GM12878 (cell line): ENCODE data around the gene HOXB6. TPM values are rescaled to one million over a fixed set of nuclear protein-coding genes. Genes with fewer than 3 reads are reported as not detected.

ENCODE experiments used
- ATAC-seq: fragments of 200-7000 bp; cut with Tn5 transposase; 3 replicates; pipeline ENCODE4 v1.9.1; 2020; ENCODE audit warnings: mild to moderate bottlenecking, moderate library complexity
- BruUV-seq: library from RNA; stranded (reverse); fragments of 400-500 nt; replicated peaks from 2 replicates; lab custom pipeline; 2021; lab: Mats Ljungman, UMichigan
- CTCF ChIA-PET: fragments of 300-600 bp; sonication (Branson Sonifier 250); formaldehyde crosslinking; extraction: SDS; loops from one replicate; lab custom pipeline; 2021; ENCODE audit warnings: inconsistent platforms; lab: Yijun Ruan, JAX
- POLR2A ChIA-PET: fragments of 350-600 bp; formaldehyde crosslinking; extraction: SDS; loops from one replicate; lab custom pipeline; 2021; ENCODE audit warnings: inconsistent platforms; lab: Charles Lee
- RAD21 ChIA-PET: fragments of 300-600 bp; sonication (Branson Sonifier 250); formaldehyde crosslinking; loops from one replicate; lab custom pipeline; 2023; ENCODE audit warnings: antibody characterized with exemption; ENCODE audit not compliant: unreplicated experiment; lab: Charles Lee
- SMC1A ChIA-PET: fragments of 300-600 bp; sonication (Branson Sonifier 250); formaldehyde crosslinking; loops from one replicate; lab custom pipeline; 2023; ENCODE audit not compliant: unreplicated experiment, uncharacterized antibody; lab: Charles Lee
- DNase-seq: peaks from one replicate; pipeline ENCODE4 v3.0.0-alpha.2; 2011; ENCODE audit warnings: low read depth, low spot score
- FAIRE-seq: peaks from 3 replicates; lab custom pipeline; 2011; peaks lifted over from hg19 to GRCh38; lab: Jason Lieb, UNC
- H2AFZ ChIP-seq: 2 replicates; pipeline ENCODE4 v1.6.0; 2011; ENCODE audit warnings: low read depth, low read length, control low read depth; ENCODE audit not compliant: control insufficient read depth
- H3K27ac ChIP-seq: 2 replicates; pipeline ENCODE4 v1.5.1; 2011; ENCODE audit warnings: control low read depth; ENCODE audit not compliant: control insufficient read depth, insufficient read depth
- H3K27me3 ChIP-seq, 2 experiments: replicated peaks in 1 of 2; 2 replicates each; pipeline versions ENCODE4 v1.6.0 to v1.6.1; 2011; ENCODE audit warnings: low read length in 1 of 2; ENCODE audit not compliant: control insufficient read depth in 2 of 2, insufficient read depth in 2 of 2
- H3K36me3 ChIP-seq, 2 experiments: 2 replicates each; pipeline ENCODE4 v1.5.1; 2011; ENCODE audit warnings: low read length in 1 of 2; ENCODE audit not compliant: control insufficient read depth in 2 of 2, insufficient read depth in 2 of 2
- H3K4me1 ChIP-seq: 2 replicates; pipeline ENCODE4 v1.6.1; 2011; ENCODE audit warnings: mild to moderate bottlenecking, low read length, moderate library complexity, mixed read lengths; ENCODE audit not compliant: control insufficient read depth, insufficient read depth
- H3K4me2 ChIP-seq: 2 replicates; pipeline ENCODE4 v1.6.0; 2011; ENCODE audit warnings: control low read depth; ENCODE audit not compliant: control insufficient read depth, insufficient read depth
- H3K4me3 ChIP-seq: fragments of 200-600 bp; sonication (generic); 2 replicates; pipeline ENCODE4 v1.5.1; 2016
- H3K79me2 ChIP-seq: 2 replicates; pipeline ENCODE4 v1.6.0; 2011; ENCODE audit warnings: low read length; ENCODE audit not compliant: control insufficient read depth, insufficient read depth
- H3K9ac ChIP-seq: 2 replicates; pipeline ENCODE4 v1.8.0; 2011; ENCODE audit warnings: low read length, control low read depth, mixed read lengths; ENCODE audit not compliant: control insufficient read depth, insufficient read depth
- H3K9me3 ChIP-seq: replicated peaks from 3 replicates; pipeline ENCODE4 v1.5.1; 2011; ENCODE audit warnings: mild to moderate bottlenecking, low read length; ENCODE audit not compliant: control insufficient read depth, insufficient read depth
- H4K20me1 ChIP-seq: 2 replicates; pipeline ENCODE4 v1.6.0; 2011; ENCODE audit not compliant: control insufficient read depth, insufficient read depth
- BACH1 ChIP-seq: fragments of 450-650 bp; IDR thresholded peaks from 2 replicates; pipeline ENCODE4 v1.6.1; 2017; ENCODE audit warnings: mild to moderate bottlenecking, borderline replicate concordance
- CBX3 ChIP-seq: fragments of 200-600 bp; sonication (generic); IDR thresholded peaks from 2 replicates; pipeline ENCODE4 v1.6.1; 2016; ENCODE audit warnings: low read depth, borderline replicate concordance
- DPF2 ChIP-seq: fragments of 450-650 bp; IDR thresholded peaks from 2 replicates; pipeline ENCODE4 v1.6.1; 2017; ENCODE audit warnings: mild to moderate bottlenecking
- EGR1 ChIP-seq, 2 experiments: IDR thresholded peaks; 1 replicate in 1 of 2; 2 replicates in 1 of 2; pipeline ENCODE4 v1.6.1; 2011 to 2012; ENCODE audit warnings: low read depth in 2 of 2, low read length in 2 of 2, borderline replicate concordance in 1 of 2, mild to moderate bottlenecking in 1 of 2, moderate library complexity in 1 of 2
- MXI1 ChIP-seq: fragments of 150-350 bp; IDR thresholded peaks from 2 replicates; pipeline ENCODE4 v1.6.1; 2011; ENCODE audit warnings: low read depth, mild to moderate bottlenecking, inconsistent platforms, low read length, improper control_type of control experiment
- MYB ChIP-seq: fragments of 150-350 bp; IDR thresholded peaks from 2 replicates; pipeline ENCODE4 v1.6.1; 2014; ENCODE audit warnings: mild to moderate bottlenecking, low read depth, low read length, borderline replicate concordance
- NR2F1 ChIP-seq: fragments of 450-650 bp; conservative IDR thresholded peaks from 2 replicates; pipeline ENCODE4 v1.6.1; 2017; ENCODE audit warnings: mild to moderate bottlenecking
- PAX5 ChIP-seq: IDR thresholded peaks from 2 replicates; pipeline ENCODE4 v1.6.1; 2011; ENCODE audit warnings: low read depth, low read length, borderline replicate concordance
- SUZ12 ChIP-seq: fragments of 200-600 bp; sonication (generic); IDR thresholded peaks from one replicate; pipeline ENCODE4 v1.6.1; 2018; ENCODE audit warnings: antibody characterized with exemption, mild to moderate bottlenecking; ENCODE audit not compliant: unreplicated experiment
- TCF7 ChIP-seq: IDR thresholded peaks from 2 replicates; pipeline ENCODE4 v1.6.1; 2014; ENCODE audit warnings: antibody characterized with exemption, borderline replicate concordance
- USF2 ChIP-seq: IDR thresholded peaks from 2 replicates; pipeline ENCODE4 v1.6.1; 2011; ENCODE audit warnings: low read depth, low read length, improper control_type of control experiment, borderline replicate concordance
- YBX1 ChIP-seq: fragments of 450-650 bp; IDR thresholded peaks from 2 replicates; pipeline ENCODE4 v1.6.1; 2016; ENCODE audit warnings: antibody characterized with exemption
- ZBED1 ChIP-seq: IDR thresholded peaks from 2 replicates; pipeline ENCODE4 v1.6.1; 2016; ENCODE audit warnings: borderline replicate concordance
- ZSCAN29 ChIP-seq: fragments of 450-650 bp; IDR thresholded peaks from 2 replicates; pipeline ENCODE4 v1.6.1; 2017; ENCODE audit warnings: mild to moderate bottlenecking, moderate library complexity
- WGBS: methylation state at CpG from one replicate; pipeline ENCODE4 v1.1.6; 2016; ENCODE audit warnings: low lambda C conversion rate; ENCODE audit not compliant: insufficient replicate concordance, insufficient coverage; ENCODE audit errors: missing lambda C conversion rate; 5-methylcytosine and 5-hydroxymethylcytosine counted together
- in situ Hi-C: fragments of 300-500 bp; cut with MboI; formaldehyde crosslinking; loops from 9 replicates; pipeline ENCODE4 v1.14.3; 2018; ENCODE audit warnings: mixed read lengths
- intact Hi-C: fragments of 100-400 bp; cut with micrococcal nuclease; formaldehyde crosslinking; loops from one replicate; pipeline ENCODE4 v1.14.2; 2022; ENCODE audit not compliant: unreplicated experiment
- polyA plus RNA-seq, 11 experiments: library from polyadenylated mRNA; depleted of rRNA in 4 of 11; unstranded in 6 of 11; stranded (reverse) in 5 of 11; fragments of >200 nt; fragmentation: Nextera tagmentation in 4 of 11; fragmentation: Illumina TruSeq in 1 of 11; extraction: Ambion mirVana in 4 of 11; extraction: Trizol in 1 of 11; gene quantifications; 1 replicate in 1 of 11; 2 replicates in 10 of 11; pipeline versions ENCODE4 v1.2.1 to v1.2.3, GENCODE V29; 2011 to 2016; ENCODE audit warnings: inconsistent platforms in 2 of 11, missing spikeins in 2 of 11, low read depth in 1 of 11
- total RNA-seq, 4 experiments: library from RNA; depleted of rRNA in 3 of 4; stranded (reverse); fragments of >200 nt in 3 of 4; fragmentation: Illumina TruSeq in 1 of 4; extraction: Trizol in 1 of 4; gene quantifications; 2 replicates each; pipeline versions ENCODE4 v1.2.1 to v1.2.3, GENCODE V29; 2013 to 2021
- TF ChIP-seq, protein P1 (sequence below): fragments of 450-650 bp; IDR thresholded peaks from 2 replicates; pipeline ENCODE4 v1.6.1; 2017; ENCODE audit warnings: mild to moderate bottlenecking
- TF ChIP-seq, protein P2 (sequence below): fragments of 450-650 bp; formaldehyde crosslinking; IDR thresholded peaks from 2 replicates; pipeline ENCODE4 v1.4.0; 2022; ENCODE audit warnings: mild to moderate bottlenecking, moderate library complexity

The HOXB6 gene
- total and polyA plus RNA-seq, 10 of the 15 experiments (the other 5 are each of a cell fraction or from before 2014, with no cell fraction given) = 0.04 to 0.51 (median 0.09) TPM; not detected in 2

- H3K79me2 ChIP-seq = no peaks in the 10 kb centered on the region
- no peaks in the 10 kb centered on the region for H4K20me1 ChIP-seq
- peak within 1 kb of the TSS; percentile 65 for H3K4me3 ChIP-seq
- no peak for FAIRE-seq
- peak within 1 kb of the TSS; percentile 79 for H3K4me2 ChIP-seq
- ChIA-PET RAD21 (interaction anchor here (0.8 to 1.4 kb wide), 4 partner anchors 10 to 601 kb away, joined by 3 to 4 read pairs (median 3); no protein-coding TSS in a partner anchor), POLR2A (no interaction called here), SMC1A (interaction anchor here (1.4 kb wide), 1 partner anchor 9 kb away, joined by 3 read pairs; no protein-coding TSS in a partner anchor), CTCF (interaction anchor here (1.1 to 2.4 kb wide), 3 partner anchors 8 to 364 kb away, joined by 3 to 16 read pairs (median 3); no protein-coding TSS in a partner anchor)
- H3K4me1 ChIP-seq = peaks cover under 1% of the 10 kb centered on the region; the same call in 1 of the 2 replicates
- intact Hi-C loops (no loop called here), in situ Hi-C loops (loop anchor here (10.0 kb wide), 1 partner anchor 782 kb away; the partner anchor contains the start of gene SCRN2)
- H3K27me3 ChIP-seq = peaks cover 34 to 35% of the 10 kb centered on the region in 2 experiments
- DNase-seq = no peak
- BruUV-seq = no TSS peak
- WGBS = 17% methylated on average over 40 of the region's 50 CpGs
- H3K9ac ChIP-seq = no peak within 1 kb of the TSS
- peak; percentile 31 for ATAC-seq
- no peaks in the 10 kb centered on the region for H3K9me3 ChIP-seq
- no peaks in the 10 kb centered on the region; a peak in 1 of 4 replicates for H3K36me3 ChIP-seq
- H2AFZ ChIP-seq = no peak within 1 kb of the TSS
- no peak within 1 kb of the TSS for H3K27ac ChIP-seq
- TF ChIP-seq ZBED1 = no peak
- TF ChIP-seq BACH1 = no peak
- TF ChIP-seq EGR1 (IDR thresholded peaks at IDR 0.05; ENCODE audit: borderline replicate concordance in 1 of 2, low read depth in 2 of 2, low read length in 2 of 2) = peak in 1 of 2 experiments; percentile 53; a peak in 1 of 3 replicates
- TF ChIP-seq ZSCAN29 = no peak
- no peak for TF ChIP-seq CBX3
- TF ChIP-seq, protein P1, sequence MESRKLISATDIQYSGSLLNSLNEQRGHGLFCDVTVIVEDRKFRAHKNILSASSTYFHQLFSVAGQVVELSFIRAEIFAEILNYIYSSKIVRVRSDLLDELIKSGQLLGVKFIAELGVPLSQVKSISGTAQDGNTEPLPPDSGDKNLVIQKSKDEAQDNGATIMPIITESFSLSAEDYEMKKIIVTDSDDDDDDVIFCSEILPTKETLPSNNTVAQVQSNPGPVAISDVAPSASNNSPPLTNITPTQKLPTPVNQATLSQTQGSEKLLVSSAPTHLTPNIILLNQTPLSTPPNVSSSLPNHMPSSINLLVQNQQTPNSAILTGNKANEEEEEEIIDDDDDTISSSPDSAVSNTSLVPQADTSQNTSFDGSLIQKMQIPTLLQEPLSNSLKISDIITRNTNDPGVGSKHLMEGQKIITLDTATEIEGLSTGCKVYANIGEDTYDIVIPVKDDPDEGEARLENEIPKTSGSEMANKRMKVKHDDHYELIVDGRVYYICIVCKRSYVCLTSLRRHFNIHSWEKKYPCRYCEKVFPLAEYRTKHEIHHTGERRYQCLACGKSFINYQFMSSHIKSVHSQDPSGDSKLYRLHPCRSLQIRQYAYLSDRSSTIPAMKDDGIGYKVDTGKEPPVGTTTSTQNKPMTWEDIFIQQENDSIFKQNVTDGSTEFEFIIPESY = no peak
- no peak for TF ChIP-seq NR2F1
- TF ChIP-seq TCF7 = no peak
- no peak for TF ChIP-seq DPF2
- no peak for TF ChIP-seq YBX1
- TF ChIP-seq PAX5 = no peak
- TF ChIP-seq SUZ12 = peak; percentile 88
- TF ChIP-seq MXI1 = no peak
- TF ChIP-seq, protein P2, sequence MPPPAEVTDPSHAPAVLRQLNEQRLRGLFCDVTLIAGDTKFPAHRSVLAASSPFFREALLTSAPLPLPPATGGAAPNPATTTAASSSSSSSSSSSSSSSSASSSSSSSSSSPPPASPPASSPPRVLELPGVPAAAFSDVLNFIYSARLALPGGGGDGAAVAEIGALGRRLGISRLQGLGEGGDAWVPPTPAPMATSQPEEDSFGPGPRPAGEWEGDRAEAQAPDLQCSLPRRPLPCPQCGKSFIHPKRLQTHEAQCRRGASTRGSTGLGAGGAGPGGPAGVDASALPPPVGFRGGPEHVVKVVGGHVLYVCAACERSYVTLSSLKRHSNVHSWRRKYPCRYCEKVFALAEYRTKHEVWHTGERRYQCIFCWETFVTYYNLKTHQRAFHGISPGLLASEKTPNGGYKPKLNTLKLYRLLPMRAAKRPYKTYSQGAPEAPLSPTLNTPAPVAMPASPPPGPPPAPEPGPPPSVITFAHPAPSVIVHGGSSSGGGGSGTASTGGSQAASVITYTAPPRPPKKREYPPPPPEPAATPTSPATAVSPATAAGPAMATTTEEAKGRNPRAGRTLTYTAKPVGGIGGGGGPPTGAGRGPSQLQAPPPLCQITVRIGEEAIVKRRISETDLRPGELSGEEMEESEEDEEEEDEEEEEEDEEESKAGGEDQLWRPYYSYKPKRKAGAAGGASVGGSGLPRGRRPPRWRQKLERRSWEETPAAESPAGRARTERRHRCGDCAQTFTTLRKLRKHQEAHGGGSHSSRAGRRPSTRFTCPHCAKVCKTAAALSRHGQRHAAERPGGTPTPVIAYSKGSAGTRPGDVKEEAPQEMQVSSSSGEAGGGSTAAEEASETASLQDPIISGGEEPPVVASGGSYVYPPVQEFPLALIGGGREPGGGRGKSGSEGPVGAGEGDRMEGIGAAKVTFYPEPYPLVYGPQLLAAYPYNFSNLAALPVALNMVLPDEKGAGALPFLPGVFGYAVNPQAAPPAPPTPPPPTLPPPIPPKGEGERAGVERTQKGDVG = no peak
- no peak for TF ChIP-seq MYB
- no peak for TF ChIP-seq USF2
Measured at GRCh38 chr17:48626245-48627117, 21.7 kb upstream of the HOXB6 start, which contains the start of gene HOXB9. Gene HOXB9, minus strand, starts transcription at chr17:48626358. Its CDS starts 89 bp downstream, at chr17:48626269.
